Epithelial cell of esophagus (primary cell): ENCODE measurements around the gene CHRNA4.

Source experiments
- DNase-seq: peaks from one replicate; pipeline ENCODE4 v3.0.0; 2010; ENCODE audit warnings: low read depth
- H3K4me3 ChIP-seq: 2 replicates; pipeline ENCODE4 v1.5.1; 2011; ENCODE audit warnings: mild to moderate bottlenecking, low read length, control low read depth
- TF ChIP-seq, protein P1 (sequence below): IDR thresholded peaks from 2 replicates; pipeline ENCODE4 v1.5.1; 2011; ENCODE audit warnings: low read depth, mild to moderate bottlenecking, low read length, control low read depth, inconsistent platforms; ENCODE audit not compliant: insufficient read depth; ENCODE audit errors: missing control alignments

Gene CHRNA4

GRCh38 chr20:63376283-63377250, 15.4 kb upstream of the CHRNA4 start:
- DNase-seq: no peak
- H3K4me3 ChIP-seq: no peak overlapping the region
- TF ChIP-seq, protein P1, sequence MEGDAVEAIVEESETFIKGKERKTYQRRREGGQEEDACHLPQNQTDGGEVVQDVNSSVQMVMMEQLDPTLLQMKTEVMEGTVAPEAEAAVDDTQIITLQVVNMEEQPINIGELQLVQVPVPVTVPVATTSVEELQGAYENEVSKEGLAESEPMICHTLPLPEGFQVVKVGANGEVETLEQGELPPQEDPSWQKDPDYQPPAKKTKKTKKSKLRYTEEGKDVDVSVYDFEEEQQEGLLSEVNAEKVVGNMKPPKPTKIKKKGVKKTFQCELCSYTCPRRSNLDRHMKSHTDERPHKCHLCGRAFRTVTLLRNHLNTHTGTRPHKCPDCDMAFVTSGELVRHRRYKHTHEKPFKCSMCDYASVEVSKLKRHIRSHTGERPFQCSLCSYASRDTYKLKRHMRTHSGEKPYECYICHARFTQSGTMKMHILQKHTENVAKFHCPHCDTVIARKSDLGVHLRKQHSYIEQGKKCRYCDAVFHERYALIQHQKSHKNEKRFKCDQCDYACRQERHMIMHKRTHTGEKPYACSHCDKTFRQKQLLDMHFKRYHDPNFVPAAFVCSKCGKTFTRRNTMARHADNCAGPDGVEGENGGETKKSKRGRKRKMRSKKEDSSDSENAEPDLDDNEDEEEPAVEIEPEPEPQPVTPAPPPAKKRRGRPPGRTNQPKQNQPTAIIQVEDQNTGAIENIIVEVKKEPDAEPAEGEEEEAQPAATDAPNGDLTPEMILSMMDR: no peak

DNA sequence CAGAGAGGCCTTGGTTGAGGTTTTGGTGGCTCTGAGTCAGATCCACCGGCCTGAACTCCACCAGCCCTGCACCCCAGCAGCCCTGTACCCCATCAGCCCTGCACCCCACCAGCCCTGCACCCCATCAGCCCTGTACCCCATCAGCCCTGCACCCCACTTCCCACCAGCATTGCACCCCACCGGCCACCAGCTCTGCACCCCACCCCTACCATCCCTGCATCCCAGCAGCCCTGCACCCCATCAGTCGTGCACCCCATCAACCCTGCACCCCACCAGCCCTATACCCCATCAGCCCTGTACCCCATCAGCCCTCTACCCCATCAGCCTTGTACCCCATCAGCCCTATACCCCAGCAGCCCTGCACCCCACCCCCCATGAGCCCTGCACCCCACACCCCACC, 14.3 kb upstream of the CHRNA4 start:
- no peak overlapping the region for H3K4me3 ChIP-seq
- TF ChIP-seq, protein P1: no peak
- DNase-seq: no peak

DNA sequence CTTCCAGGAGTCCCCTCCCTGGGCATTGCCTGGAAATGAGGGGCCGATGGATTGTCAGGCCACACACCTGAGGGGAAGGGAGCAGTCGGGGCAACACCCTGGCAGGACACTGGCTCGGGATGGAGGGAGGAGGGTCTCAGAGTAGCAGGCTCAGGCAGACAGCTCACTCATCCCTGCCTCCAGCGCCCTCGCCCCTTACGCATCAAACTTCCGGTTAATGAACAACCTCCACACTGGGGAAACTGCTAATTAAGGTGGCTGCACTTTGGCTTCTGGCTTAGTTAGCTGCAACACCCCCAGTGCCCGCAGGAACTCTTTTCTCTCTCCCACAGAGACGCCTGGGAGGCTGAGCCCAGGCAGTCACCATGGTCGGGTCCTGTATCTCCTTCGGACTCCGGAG, 13.4 kb upstream of the CHRNA4 start:
- no peak overlapping the region for H3K4me3 ChIP-seq

DNA sequence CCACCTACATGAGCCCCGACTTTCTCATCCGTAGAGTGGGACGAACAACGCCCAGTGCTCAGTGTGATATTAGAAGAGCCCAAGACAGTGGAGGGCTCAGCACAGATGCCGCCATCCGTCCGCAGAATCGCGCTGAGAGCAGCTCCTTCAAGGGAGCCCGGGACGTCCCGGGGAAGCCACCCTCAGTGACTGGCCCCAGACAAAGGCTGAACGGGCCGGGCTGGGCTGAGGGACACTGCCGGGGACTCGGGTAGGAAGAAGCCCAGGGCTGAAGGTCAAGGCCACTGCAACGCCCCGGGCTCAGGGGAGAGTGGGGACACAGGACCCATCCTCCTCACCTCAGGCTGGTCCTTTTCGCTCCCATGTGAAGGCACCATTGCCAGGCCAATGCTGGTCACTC, 12.8 kb upstream of the CHRNA4 start:
- no peak overlapping the region for H3K4me3 ChIP-seq
- TF ChIP-seq, protein P1: no peak
- DNase-seq: no peak

More for the DNA sequence above, 13.4 kb upstream of the CHRNA4 start:
- no peak for DNase-seq
- TF ChIP-seq, protein P1: no peak

- DNase-seq: no peak
- H3K4me3 ChIP-seq: no peak overlapping the region
- TF ChIP-seq, protein P1: no peak
Observed at GRCh38 chr20:63372971-63373885, 12.1 kb upstream of the CHRNA4 start.

- TF ChIP-seq, protein P1: no peak
- DNase-seq: no peak
Observed at GRCh38 chr20:63371291-63371865, 10.2 kb upstream of the CHRNA4 start.

More at GRCh38 chr20:63371291-63371865, 10.2 kb upstream of the CHRNA4 start:
- no peak overlapping the region for H3K4me3 ChIP-seq
